Mucosa of rectum (tissue), 2 donors: ENCODE data around the gene ELAVL3.

Source experiments
- H3K27ac ChIP-seq, 2 donors: one replicate each; pipeline ENCODE4 v1.7.0; 2013; ENCODE audit warnings: inconsistent platforms in 2 of 2, low read depth in 2 of 2, low read length in 2 of 2
- H3K27me3 ChIP-seq, 2 donors: one replicate each; pipeline ENCODE4 v1.7.0; 2013; ENCODE audit warnings: low read length in 2 of 2; ENCODE audit not compliant: control insufficient read depth in 2 of 2, insufficient read depth in 2 of 2
- H3K36me3 ChIP-seq, 2 donors: one replicate each; pipeline ENCODE4 v1.7.0; 2013; ENCODE audit warnings: low read length in 2 of 2; ENCODE audit not compliant: control insufficient read depth in 2 of 2, insufficient read depth in 2 of 2
- H3K4me1 ChIP-seq, 2 donors: one replicate each; pipeline ENCODE4 v1.7.0; 2013; ENCODE audit warnings: low read length in 2 of 2, mild to moderate bottlenecking in 1 of 2; ENCODE audit not compliant: control insufficient read depth in 2 of 2, insufficient read depth in 2 of 2
- H3K4me3 ChIP-seq, 2 donors: one replicate each; pipeline ENCODE4 v1.7.0; 2013; ENCODE audit warnings: low read length in 2 of 2
- H3K9ac ChIP-seq, 2 donors: one replicate each; pipeline ENCODE4 v1.7.0; 2013; ENCODE audit warnings: low read length in 2 of 2, low read depth in 1 of 2, mild to moderate bottlenecking in 1 of 2
- H3K9me3 ChIP-seq, 2 donors: one replicate each; pipeline ENCODE4 v1.7.0; 2013; ENCODE audit warnings: low read length in 2 of 2; ENCODE audit not compliant: control insufficient read depth in 2 of 2
- donor health status: healthy.
- donor health status: Normal muscosa, but diverticular disease.

The ELAVL3 gene

DNA sequence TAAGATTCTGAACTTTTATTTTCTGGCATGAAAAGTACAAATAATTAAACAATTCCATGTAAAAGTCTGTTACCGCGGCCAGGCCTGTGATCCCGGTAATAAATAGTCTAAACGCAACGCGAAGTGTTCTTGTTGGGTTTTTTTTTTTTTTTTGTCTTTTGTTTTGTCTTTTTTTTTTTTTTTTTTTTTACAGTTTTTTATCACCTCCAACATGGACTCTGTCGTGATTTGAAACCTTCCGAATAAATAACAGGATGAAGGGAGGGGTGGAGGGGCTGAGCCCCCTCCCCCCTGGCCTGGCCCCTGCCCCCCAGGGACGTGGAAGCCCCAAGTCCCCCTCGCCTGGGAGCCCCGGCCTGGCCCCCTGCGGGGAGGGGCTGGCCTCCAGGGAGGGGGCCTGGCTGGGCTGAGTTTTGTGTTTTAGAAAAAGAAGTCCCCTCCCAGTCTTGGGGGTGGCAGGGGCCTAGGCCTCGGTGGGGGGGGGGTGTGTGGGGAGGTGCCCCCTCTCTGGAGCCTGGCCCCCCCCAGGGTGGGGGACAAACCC, 29.4 kb downstream of the ELAVL3 start:
- Histone ChIP-seq H3K36me3 (peaks cover 19 to 28% of the 10 kb centered on the region in 2 donors), H3K4me3 (no peak overlapping the region), H3K9me3 (no peaks in the 10 kb centered on the region), H3K27ac (no peak overlapping the region), H3K9ac (no peak overlapping the region), H3K4me1 (no peaks in the 10 kb centered on the region), H3K27me3 (no peaks in the 10 kb centered on the region)

DNA sequence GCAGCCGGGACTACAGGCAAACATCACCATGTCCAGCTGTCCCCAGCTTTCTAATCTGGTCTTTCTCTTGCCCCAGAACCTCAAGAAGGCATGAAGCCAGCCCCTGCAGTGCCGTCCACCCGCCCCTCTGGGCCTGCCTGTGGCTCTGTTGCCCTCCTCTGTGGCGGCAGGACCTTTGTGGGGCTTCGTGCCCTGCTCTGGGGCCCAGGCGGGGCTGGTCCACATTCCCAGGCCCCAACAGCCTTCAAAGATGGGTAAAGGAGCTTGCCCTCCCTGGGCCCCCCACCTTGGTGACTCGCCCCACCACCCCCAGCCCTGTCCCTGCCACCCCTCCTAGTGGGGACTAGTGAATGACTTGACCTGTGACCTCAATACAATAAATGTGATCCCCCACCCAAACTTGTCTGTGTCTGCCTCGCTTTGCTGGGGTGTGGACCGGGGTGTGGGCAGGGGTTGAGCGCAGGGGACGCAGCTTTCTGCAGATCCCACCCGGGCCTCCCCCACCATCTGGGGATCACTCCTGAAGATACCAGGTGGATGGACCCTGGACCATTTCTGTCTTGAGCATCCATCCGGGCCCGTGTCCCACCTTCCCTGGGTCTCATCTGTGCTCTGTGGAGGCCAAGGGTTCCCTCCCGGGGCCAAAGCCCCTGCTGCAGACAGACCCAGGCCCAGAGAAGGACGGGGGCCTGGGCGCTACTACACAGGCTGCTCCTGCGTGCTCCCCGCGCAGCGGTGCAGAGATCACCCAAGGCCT, 30.1 kb downstream of the ELAVL3 start:
- no peaks in the 10 kb centered on the region for H3K27me3 ChIP-seq
- H3K9me3 ChIP-seq: no peaks in the 10 kb centered on the region
- H3K36me3 ChIP-seq: peaks cover 22 to 31% of the 10 kb centered on the region in 2 donors
- H3K27ac ChIP-seq: no peak overlapping the region
- no peak overlapping the region for H3K4me3 ChIP-seq
- H3K9ac ChIP-seq: no peak overlapping the region
- H3K4me1 ChIP-seq: no peaks in the 10 kb centered on the region

- peaks cover 39 to 44% of the 10 kb centered on the region in 2 donors for H3K36me3 ChIP-seq
- no peaks in the 10 kb centered on the region for H3K9me3 ChIP-seq
- no peaks in the 10 kb centered on the region for H3K4me1 ChIP-seq
- no peaks in the 10 kb centered on the region for H3K27me3 ChIP-seq
- no peak overlapping the region for H3K9ac ChIP-seq
- H3K27ac ChIP-seq: no peak overlapping the region
- H3K4me3 ChIP-seq: no peak overlapping the region
Observed at GRCh38 chr19:11448923-11449554, 31.8 kb downstream of the ELAVL3 start.

DNA sequence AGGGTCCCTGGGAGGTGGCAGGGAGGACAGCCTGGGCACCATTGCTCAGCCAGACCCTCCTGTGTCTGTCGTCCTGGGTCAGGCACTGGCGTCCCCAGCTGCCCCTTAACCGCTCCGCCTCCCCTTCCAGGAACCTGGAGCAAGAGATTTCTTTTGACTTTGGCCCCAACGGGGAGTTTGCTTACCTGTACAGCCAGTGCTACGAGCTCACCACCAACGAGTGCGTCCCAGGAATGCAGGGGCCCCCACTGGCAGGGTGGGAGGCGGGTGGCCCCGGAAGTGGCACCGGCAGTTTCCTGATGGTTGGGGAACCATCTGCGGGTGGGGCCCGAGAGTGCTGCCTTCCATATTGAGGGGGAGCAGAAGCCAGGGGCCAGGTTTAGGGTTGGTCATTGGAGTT, 32.4 kb downstream of the ELAVL3 start:
- Histone ChIP-seq H3K9me3 (no peaks in the 10 kb centered on the region), H3K27me3 (no peaks in the 10 kb centered on the region), H3K36me3 (peaks cover 39 to 49% of the 10 kb centered on the region in 2 donors), H3K4me3 (no peak overlapping the region), H3K4me1 (no peaks in the 10 kb centered on the region), H3K27ac (no peak overlapping the region), H3K9ac (no peak overlapping the region)

- H3K27ac ChIP-seq: no peak overlapping the region
- H3K36me3 ChIP-seq: peaks cover 39 to 49% of the 10 kb centered on the region in 2 donors
- H3K9ac ChIP-seq: no peak overlapping the region
Observed at GRCh38 chr19:11447347-11448262, 33.2 kb downstream of the ELAVL3 start.

DNA sequence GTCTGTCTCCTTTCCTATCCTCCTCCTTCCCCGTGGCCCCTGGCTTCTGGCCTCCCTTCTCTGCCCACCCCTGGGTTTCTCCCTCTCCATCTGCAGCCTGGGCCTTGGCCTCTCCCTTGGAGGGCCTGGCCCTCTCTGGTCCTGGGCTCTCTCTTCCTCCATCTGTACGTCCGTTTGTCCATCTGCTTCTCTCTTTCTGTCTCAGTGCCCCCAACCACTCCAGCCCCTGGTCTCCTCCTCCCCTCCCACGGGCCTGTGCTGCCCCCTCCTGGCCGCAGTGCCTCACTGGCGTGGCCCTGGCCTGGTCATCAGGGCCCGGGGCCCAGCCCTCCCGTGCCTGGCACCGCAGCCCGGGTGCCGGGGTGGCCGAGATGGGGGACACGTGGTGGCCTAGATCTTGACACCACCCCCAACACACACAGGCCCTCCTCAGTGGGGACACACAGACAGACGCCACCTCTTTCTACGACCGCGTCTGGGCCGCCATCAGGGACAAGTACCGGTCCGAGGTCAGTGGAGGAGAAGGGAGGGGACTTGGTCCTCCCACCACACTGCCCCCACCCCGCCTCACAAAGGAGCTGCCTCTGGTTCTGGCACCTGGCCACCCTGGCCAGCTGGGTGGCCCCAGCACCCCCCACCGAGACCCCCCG, 34.1 kb downstream of the ELAVL3 start:
- H3K4me3 ChIP-seq: no peak overlapping the region
- no peak overlapping the region for H3K9ac ChIP-seq
- H3K27ac ChIP-seq: no peak overlapping the region

More at GRCh38 chr19:11447347-11448262, 33.2 kb downstream of the ELAVL3 start:
- Histone ChIP-seq H3K9me3 (no peaks in the 10 kb centered on the region), H3K4me1 (no peaks in the 10 kb centered on the region), H3K27me3 (no peaks in the 10 kb centered on the region), H3K4me3 (no peak overlapping the region)

DNA sequence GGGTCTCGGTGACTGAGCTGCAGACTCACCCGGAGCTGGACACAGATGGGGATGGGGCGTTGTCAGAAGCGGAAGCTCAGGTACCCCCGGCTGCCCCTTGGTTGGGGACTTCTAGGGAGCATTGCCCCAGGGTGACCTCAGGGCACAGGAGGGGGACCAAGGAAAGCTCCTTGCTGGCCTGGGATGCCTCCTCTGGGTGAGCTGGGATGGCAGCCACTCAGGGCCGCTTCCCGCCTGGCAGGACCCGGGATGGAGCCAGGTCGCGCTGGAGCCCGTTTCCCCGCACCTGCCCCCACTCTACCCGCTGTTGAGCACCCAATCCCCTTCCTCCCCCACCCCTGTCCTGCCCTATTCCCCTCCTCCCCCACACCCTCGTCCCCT, 34.6 kb downstream of the ELAVL3 start:
- H3K9me3 ChIP-seq: no peaks in the 10 kb centered on the region
- H3K9ac ChIP-seq: no peak overlapping the region
- no peaks in the 10 kb centered on the region for H3K27me3 ChIP-seq
- no peaks in the 10 kb centered on the region for H3K4me1 ChIP-seq
- H3K27ac ChIP-seq: no peak overlapping the region
- peaks cover 48 to 61% of the 10 kb centered on the region in 2 donors for H3K36me3 ChIP-seq
- H3K4me3 ChIP-seq: no peak overlapping the region

More for the DNA sequence above, 34.1 kb downstream of the ELAVL3 start:
- no peaks in the 10 kb centered on the region for H3K27me3 ChIP-seq
- peaks cover 46 to 56% of the 10 kb centered on the region in 2 donors for H3K36me3 ChIP-seq
- H3K9me3 ChIP-seq: no peaks in the 10 kb centered on the region
- no peaks in the 10 kb centered on the region for H3K4me1 ChIP-seq

DNA sequence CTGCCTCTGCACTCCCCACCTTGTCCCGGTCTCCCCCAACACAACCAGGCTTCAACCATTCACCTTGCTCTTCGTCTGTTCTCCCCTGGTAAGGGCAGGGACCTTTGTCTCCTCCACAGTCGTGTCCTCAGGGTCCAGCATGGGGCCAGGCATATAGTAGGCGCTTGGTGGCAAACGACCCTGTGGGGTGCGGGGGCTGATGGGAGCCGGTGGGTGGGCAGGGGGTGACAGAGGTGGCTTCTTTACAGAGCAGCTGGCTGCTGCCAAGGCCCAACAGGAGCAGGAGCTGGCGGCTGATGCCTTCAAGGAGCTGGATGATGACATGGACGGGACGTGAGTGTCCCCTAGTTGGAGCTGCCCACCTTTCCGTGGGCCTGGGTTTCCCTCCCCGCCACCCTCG, 35.7 kb downstream of the ELAVL3 start:
- no peak overlapping the region for H3K9ac ChIP-seq
- H3K9me3 ChIP-seq: no peaks in the 10 kb centered on the region
- no peak overlapping the region for H3K27ac ChIP-seq
- H3K4me3 ChIP-seq: no peak overlapping the region
- peaks cover 48 to 69% of the 10 kb centered on the region in 2 donors for H3K36me3 ChIP-seq
- H3K27me3 ChIP-seq: no peaks in the 10 kb centered on the region
- H3K4me1 ChIP-seq: no peaks in the 10 kb centered on the region

GRCh38 chr19:11444059-11444458, 36.8 kb downstream of the ELAVL3 start:
- Histone ChIP-seq H3K9me3 (no peaks in the 10 kb centered on the region), H3K4me3 (no peak overlapping the region), H3K4me1 (no peaks in the 10 kb centered on the region), H3K36me3 (peaks cover 47 to 64% of the 10 kb centered on the region in 2 donors), H3K27ac (no peak overlapping the region), H3K9ac (no peak overlapping the region), H3K27me3 (no peaks in the 10 kb centered on the region)
